GM18951 (cell line): Measurements from ENCODE around the gene DCTN2.
A peak's percentile ranks its signal among the peaks of the same experiment; 100 is the strongest.
"Not testable (repeated sequence)": the region's sequence is repeated elsewhere in the genome, so short reads cannot be mapped to it uniquely, and the experiment has no call there.

Source experiments
- POLR2A ChIP-seq: IDR thresholded peaks from 4 replicates; pipeline ENCODE4 v1.6.1; 2011; ENCODE audit warnings: mild to moderate bottlenecking; ENCODE audit not compliant: insufficient read length, insufficient read depth; ENCODE audit errors: extremely low read depth
- in situ Hi-C: fragments of 300-500 bp; cut with MboI; formaldehyde crosslinking; loops from one replicate; pipeline ENCODE4 v1.12.0; 2022; ENCODE audit warnings: low sequenced_read_pairs, mixed read lengths, inconsistent platforms; ENCODE audit not compliant: unreplicated experiment

The DCTN2 gene

DNA sequence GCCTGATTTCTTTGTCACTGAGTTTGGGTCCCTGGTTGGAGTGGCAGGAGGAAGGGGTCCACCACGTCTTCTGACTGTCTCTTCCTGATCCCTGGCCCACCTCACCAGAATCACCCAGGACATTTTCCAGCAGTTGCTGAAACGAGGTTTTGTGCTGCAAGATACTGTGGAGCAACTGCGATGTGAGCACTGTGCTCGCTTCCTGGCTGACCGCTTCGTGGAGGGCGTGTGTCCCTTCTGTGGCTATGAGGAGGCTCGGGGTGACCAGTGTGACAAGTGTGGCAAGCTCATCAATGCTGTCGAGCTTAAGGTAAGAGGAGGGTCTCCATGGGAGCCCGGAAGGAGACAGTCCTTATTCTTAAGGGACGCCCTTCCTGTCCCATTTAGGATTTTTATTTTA is 46.8 kb downstream of the DCTN2 start:
- in situ Hi-C loops: no loop called here
- no peak for TF ChIP-seq POLR2A

DNA sequence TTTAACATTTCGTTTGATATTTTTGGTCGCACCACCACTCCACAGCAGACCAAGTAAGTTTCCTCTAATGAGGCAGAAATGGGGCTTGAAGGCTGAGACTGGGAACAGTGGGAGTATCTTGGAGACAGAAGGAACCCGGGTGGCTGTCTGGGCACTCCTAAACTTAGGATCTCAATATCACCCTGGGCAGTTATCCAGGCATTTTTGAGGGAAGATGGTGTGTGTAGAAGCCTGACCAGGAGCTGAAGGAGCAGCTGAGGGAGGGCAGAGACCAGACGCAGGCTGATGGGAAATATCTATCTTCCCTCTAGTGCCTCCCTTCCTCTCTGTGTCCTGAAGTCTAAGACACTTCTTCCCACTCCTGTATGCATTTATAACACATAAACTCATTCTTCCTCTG is 48.4 kb downstream of the DCTN2 start:
- no peak for TF ChIP-seq POLR2A
- in situ Hi-C loops: no loop called here

DNA sequence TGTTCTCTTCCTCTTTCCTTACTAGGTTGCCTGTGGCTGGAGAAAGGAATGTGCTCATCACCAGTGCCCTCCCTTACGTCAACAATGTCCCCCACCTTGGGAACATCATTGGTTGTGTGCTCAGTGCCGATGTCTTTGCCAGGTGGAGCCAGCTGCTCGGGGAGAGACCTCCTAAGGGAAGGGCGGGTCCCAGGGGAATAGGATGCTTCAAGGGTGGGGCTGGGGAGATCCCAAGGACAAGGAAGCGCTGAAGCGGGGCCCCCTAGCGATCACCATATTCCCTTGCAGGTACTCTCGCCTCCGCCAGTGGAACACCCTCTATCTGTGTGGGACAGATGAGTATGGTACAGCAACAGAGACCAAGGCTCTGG is 48.9 kb downstream of the DCTN2 start:
- in situ Hi-C loops: no loop called here
- no peak for TF ChIP-seq POLR2A

DNA sequence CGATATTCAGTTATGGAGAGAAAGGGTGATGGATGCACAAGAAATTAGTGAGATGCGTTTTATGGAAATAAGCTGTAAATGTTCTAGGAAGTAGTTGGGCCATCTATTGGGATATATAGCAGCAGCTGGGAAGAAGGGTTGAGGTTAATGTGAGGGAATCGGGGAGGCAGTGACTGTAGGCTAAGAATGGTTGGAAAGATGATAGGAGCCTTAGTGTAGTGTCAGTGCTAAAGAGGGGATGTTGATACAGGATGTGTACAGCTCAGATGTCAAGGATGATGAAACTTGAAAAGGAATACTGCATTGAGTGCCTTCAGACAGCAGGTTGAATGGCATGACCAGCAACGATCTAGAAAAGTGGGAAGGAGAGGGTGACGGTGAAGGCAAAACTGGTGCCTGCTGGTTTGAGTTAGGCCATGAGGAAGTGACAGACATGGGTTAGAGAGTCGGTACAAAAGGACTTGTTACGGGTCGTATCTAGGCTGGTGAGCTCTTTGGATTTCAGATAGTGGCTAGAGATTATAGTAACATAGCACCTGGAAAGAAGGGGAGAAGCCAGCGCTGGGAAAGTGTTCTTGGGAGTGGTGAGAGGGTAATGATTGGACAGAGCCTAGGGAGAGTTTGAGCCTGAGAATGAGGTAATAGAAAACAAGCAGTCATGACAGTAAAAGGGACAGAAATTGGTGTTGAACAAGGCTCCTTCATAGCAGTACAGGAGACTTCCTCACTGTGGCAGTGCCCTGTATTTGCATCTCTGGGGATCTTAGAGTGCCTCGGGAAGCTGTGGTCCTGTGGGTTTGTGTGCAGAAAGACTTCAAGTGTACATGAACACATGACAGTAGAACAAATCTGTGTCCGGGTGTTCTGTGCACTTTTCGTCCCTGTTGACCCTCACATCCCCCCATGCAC is 49.5 kb downstream of the DCTN2 start:
- in situ Hi-C loops: no loop called here
- no peak for TF ChIP-seq POLR2A

DNA sequence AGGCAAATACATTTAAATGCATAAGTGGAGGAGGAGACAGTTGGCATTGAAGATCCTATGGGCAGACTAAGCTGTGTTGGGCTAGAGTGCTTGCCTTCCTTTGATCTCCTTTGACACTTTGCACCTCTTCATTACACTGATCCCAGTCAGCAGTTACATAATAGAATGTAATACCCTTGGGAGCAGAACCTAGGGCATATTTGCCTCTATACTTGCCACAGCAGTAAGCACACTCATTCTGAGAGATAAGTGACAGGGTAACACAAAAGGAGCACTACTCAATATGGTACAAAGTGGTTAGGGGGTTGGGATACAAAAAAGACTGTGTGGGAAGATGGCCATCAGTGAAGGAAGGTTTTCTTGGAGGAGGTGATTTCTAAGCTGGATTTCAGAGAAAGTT is 50.2 kb downstream of the DCTN2 start:
- no peak for TF ChIP-seq POLR2A
- in situ Hi-C loops: no loop called here

DNA sequence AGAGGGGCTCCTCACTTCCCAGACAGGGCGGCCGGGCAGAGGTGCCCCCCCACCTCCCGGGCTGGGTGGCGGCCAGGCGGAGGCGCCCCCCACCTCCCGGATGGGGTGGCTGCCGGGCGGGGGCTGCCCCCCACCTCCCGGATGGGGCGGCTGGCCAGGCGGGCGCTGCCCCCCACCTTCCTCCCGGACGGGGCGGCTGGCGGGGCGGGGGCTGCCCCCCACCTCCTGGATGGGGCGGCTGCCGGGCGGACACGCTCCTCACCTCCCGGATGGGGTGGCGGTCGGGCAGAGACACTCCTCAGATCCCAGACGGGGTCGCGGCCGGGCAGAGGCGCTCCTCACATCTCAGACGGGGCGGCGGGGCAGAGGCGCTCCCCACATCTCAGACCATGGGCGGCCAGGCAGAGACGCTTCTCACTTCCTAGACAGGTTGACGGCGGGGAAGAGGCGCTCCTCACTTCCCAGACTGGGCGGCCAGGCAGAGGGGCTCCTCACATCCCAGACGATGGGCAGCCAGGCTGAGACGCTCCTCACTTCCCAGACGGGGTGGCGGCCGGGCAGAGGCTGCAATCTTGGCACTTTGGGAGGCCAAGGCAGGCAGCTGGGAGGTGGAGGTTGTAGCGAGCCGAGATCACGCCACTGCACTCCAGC is 51.8 kb downstream of the DCTN2 start:
- in situ Hi-C loops: not testable (repeated sequence)

DNA sequence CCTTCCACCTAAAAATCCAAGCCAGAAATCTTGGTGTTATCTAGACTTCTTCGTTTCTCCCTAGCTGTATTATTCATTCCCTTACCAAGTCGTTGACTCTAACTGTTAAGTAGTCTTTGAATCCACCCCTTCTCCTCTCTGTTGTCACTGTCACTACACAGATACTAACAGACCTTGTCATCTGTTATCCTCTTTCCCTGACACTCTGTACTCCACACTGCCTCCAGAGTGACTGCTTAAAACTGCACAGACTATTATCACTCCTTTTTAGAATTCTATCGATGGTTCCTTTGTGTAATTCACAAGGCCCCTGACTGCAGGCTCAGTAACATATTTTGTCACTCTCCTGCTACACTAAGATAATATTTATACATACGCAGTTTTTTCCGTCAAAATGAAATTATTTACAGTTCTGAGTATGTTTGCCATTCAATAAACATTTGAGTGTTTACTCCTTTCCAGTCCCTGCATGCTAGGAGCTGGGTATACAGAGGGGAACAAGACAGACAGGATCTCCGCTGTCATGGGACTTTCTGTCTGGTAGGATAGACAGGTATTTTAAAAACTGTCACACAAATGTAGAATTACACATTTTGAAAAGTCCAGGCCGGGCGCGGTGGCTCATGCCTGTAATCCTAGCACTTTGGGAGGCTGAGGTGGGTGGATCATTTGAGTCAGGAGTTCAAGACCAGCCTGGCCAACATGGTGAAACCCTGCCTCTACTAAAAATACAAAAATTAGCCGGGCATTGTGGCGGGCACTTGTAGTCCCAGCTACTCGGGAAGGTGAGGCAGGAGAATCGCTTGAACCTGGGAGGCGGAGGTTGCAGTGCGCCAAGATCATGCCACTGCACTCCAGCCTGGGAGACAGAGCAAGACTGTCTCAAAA is 55.4 kb downstream of the DCTN2 start:
- TF ChIP-seq POLR2A: no peak
- in situ Hi-C loops: no loop called here

DNA sequence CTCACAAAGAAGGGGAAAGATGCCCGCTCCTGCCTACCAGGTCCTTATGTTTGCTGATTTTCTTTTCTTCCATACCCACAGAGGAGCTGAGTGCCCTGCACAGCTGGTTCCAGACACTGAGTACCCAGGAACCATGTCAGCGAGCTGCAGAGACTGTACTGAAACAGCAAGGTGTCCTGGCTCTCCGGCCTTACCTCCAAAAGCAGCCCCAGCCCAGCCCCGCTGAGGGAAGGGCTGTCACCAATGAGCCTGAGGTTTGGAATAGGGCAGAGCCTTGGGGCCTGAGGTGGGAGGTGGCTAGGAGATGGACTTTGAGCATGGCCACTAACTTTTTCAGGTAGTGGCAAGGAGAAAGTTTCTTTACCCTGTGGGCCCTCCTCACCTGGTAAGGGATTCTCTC is 56.9 kb downstream of the DCTN2 start:
- in situ Hi-C loops: no loop called here

DNA sequence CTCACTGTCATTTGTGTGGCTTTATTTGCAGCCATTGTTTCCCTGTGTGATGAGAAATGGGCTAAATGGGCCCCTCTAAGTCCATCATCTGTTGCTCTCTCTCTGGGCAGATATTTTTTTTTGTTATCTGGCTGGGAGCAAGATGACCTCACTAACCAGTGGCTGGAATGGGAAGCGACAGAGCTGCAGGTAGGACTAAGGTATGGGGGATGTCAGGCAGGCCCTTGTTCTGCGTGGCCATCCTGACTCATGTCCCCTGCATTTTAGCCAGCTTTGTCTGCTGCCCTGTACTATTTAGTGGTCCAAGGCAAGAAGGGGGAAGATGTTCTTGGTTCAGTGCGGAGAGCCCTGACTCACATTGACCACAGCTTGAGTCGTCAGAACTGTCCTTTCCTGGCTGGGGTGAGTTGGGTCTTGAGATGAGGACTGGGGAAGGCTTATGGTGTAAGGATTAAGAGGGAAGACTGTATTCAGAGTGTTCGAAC is 57.8 kb downstream of the DCTN2 start:
- no peak for TF ChIP-seq POLR2A
- in situ Hi-C loops: no loop called here

More for the DNA sequence above, 56.9 kb downstream of the DCTN2 start:
- TF ChIP-seq POLR2A: no peak

DNA sequence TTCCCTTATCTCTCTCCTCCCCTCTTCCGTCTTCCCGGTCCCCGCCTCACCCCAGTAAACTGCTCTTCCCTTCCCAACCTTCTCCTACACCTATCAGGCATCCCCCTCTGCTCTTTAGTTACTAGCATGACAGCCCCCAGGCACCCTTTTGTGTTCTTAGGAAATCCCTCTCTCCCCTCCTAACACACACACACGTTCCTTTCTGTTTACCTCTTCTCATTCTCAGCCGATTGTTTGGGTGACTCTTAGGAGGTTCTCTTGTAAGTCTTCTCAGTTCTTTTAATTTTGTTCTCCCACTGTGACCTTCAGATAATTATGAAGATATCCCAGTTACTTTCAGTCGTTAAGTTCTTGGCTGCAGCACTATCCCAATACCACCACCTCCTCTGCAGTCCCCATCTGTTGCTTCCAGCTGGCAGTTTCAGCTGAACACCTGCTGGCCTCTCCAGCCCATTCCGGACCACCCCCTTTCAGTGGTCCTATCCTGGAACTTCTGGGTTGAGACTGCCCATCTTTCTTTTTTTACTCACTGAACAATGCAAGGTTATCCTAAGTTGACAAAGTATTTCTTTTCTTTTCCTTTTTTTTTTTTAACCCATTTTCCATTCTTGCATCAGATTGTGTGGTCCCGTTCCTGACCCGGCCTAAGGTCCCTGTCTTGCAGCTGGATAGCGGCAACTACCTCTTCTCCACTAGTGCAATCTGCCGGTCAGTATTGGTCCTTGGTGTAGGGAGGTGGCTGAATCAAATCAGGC is 58.4 kb downstream of the DCTN2 start:
- in situ Hi-C loops: no loop called here

DNA sequence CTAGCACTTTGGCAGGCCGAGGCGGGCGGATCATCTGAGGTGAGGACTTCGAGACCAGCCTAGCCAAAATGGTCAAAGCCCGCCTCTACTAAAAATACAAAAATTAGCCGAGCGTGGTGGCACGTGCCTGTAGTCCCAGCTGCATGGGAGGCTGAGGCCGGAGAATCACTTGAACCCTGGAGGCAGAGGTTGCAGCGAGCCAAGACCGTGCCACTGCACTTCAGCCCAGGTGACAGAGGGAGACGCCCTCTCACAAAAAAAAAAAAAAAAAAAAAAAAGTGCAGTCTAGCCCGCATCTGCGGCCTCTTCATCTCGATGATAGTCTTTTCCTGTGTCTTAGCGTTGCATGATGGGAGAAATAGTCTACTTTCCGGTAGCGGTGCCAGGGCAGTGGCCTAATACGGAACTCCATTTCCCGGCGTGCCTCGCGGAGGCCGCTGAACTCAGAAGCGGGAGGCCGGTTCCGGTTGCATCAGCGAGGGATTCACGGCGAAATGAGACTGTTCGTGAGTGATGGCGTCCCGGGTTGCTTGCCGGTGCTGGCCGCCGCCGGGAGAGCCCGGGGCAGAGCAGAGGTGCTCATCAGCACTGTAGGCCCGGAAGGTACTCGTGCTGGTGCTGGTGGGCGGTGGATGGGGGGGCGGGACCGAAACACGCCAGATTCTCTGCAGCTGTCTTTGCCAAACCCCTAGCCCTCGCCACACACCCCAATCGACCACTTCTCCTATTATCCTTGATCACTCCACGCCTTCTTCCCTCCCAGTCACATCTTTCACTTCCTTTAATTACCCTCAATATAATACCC is 59.2 kb downstream of the DCTN2 start, which contains the start of gene MARS1:
TSS of gene MARS1 (plus strand) at position 472 of the 805 bp plus-strand sequence. CDS start at position 495, 23 bp downstream.
- in situ Hi-C loops: no loop called here
- TF ChIP-seq POLR2A: peak; percentile 86

More for the DNA sequence above, 58.4 kb downstream of the DCTN2 start:
- no peak for TF ChIP-seq POLR2A
